GM12875 (cell line): Measurements from ENCODE around the gene CUBN.

Experiments used
- H3K4me3 ChIP-seq: one replicate; pipeline ENCODE4 v1.5.1; 2011; ENCODE audit warnings: low read depth, low read length, control low read depth
- CTCF ChIP-seq: IDR thresholded peaks from 2 replicates; pipeline ENCODE4 v1.5.1; 2011; ENCODE audit warnings: low read depth, mild to moderate bottlenecking, control low read depth, inconsistent platforms, low read length, moderate library complexity, borderline replicate concordance; ENCODE audit not compliant: insufficient read depth

Gene CUBN

GRCh38 chr10:17144032-17144431, 14.4 kb upstream of the CUBN start:
- TF ChIP-seq CTCF = no peak
- no peak overlapping the region for H3K4me3 ChIP-seq

GRCh38 chr10:17143055-17143690, 13.6 kb upstream of the CUBN start:
- no peak for TF ChIP-seq CTCF
- no peak overlapping the region for H3K4me3 ChIP-seq

- TF ChIP-seq CTCF = no peak
- no peak overlapping the region for H3K4me3 ChIP-seq
Measured at GRCh38 chr10:17141504-17142229, 12.1 kb upstream of the CUBN start.

- H3K4me3 ChIP-seq = no peak overlapping the region
- TF ChIP-seq CTCF = no peak
Measured at GRCh38 chr10:17140386-17140761, 10.8 kb upstream of the CUBN start.

GRCh38 chr10:17138460-17139042, 8.9 kb upstream of the CUBN start:
- no peak for TF ChIP-seq CTCF
- H3K4me3 ChIP-seq = no peak overlapping the region

- TF ChIP-seq CTCF = no peak
- no peak overlapping the region for H3K4me3 ChIP-seq
Measured at GRCh38 chr10:17134737-17135260, 5.2 kb upstream of the CUBN start.
